GM19023 (cell line): Measurements from ENCODE around the gene CDCA4.
A peak's percentile ranks its signal among the peaks of the same experiment; 100 is the strongest.

Source experiments
- ATAC-seq: cut with Tn5 transposase; IDR thresholded peaks from one replicate; pipeline ENCODE4 v1.9.1; 2021; ENCODE audit warnings: mild to moderate bottlenecking, moderate library complexity; ENCODE audit not compliant: unreplicated experiment

Gene CDCA4

GRCh38 chr14:104993808-104994591 is 26.9 kb downstream of the CDCA4 start:
- ATAC-seq = no peak

- no peak for ATAC-seq
These were observed 27.6 kb downstream of the CDCA4 start for GRCh38 chr14:104993306-104993705.

GRCh38 chr14:104992501-104992900 is 28.4 kb downstream of the CDCA4 start:
- no peak for ATAC-seq

- no peak for ATAC-seq
These were observed 29.0 kb downstream of the CDCA4 start for GRCh38 chr14:104991896-104992230.

- ATAC-seq = no peak
These were observed 31.0 kb downstream of the CDCA4 start for GRCh38 chr14:104989951-104990303.

- no peak for ATAC-seq
These were observed 31.5 kb downstream of the CDCA4 start for GRCh38 chr14:104989236-104989950.

- no peak for ATAC-seq
These were observed 34.3 kb downstream of the CDCA4 start for GRCh38 chr14:104986487-104987164.

- peak; percentile 91 for ATAC-seq
These were observed 35.0 kb downstream of the CDCA4 start, which contains the start of gene CLBA1 for GRCh38 chr14:104985675-104986486. TSS of gene CLBA1 (plus strand) at chr14:104985788. CDS start at chr14:104986432, 644 bp downstream.

- no peak for ATAC-seq
These were observed 36.6 kb downstream of the CDCA4 start for GRCh38 chr14:104984056-104984894.

GRCh38 chr14:104983231-104983721 is 37.6 kb downstream of the CDCA4 start:
- ATAC-seq = no peak

- no peak for ATAC-seq
These were observed 38.2 kb downstream of the CDCA4 start for GRCh38 chr14:104982548-104983230.

GRCh38 chr14:104981699-104982541 is 39.0 kb downstream of the CDCA4 start:
- no peak for ATAC-seq

GRCh38 chr14:104980611-104981531 is 40.0 kb downstream of the CDCA4 start:
- no peak for ATAC-seq

GRCh38 chr14:104979758-104980610 is 40.9 kb downstream of the CDCA4 start:
- ATAC-seq = no peak

GRCh38 chr14:104978746-104979691 is 41.9 kb downstream of the CDCA4 start:
- no peak for ATAC-seq
